Activated CD8-positive, alpha-beta memory T cell treated with anti-CD3 and anti-CD28 coated beads for 4 hours (primary cell): ENCODE measurements around the gene NSMF.

Source experiments
- DNase-seq, 2 donors: peaks; one replicate each; pipeline ENCODE4 v3.0.0-alpha.2; 2020; ENCODE audit warnings: low read depth in 2 of 2

NSMF gene

GRCh38 chr9:137432687-137433348 lies 26.3 kb downstream of the NSMF start:
- no peak for DNase-seq

- no peak for DNase-seq
Observed at GRCh38 chr9:137431416-137431931, 27.7 kb downstream of the NSMF start.

GRCh38 chr9:137430723-137431415 lies 28.3 kb downstream of the NSMF start:
- DNase-seq, result no peak

GRCh38 chr9:137429974-137430722 lies 29.0 kb downstream of the NSMF start:
- no peak for DNase-seq

- DNase-seq, result no peak
Observed at GRCh38 chr9:137429546-137429890, 29.6 kb downstream of the NSMF start.

GRCh38 chr9:137428841-137429545 lies 30.1 kb downstream of the NSMF start:
- no peak for DNase-seq

- DNase-seq, result no peak
Observed at GRCh38 chr9:137428311-137428630, 30.9 kb downstream of the NSMF start.

GRCh38 chr9:137427454-137428310 lies 31.5 kb downstream of the NSMF start:
- no peak for DNase-seq

GRCh38 chr9:137426018-137426681 lies 33.0 kb downstream of the NSMF start:
- no peak for DNase-seq

GRCh38 chr9:137423514-137424291 lies 35.4 kb downstream of the NSMF start:
- no peak for DNase-seq

- peak; percentile 82 to 84 for DNase-seq
Observed at GRCh38 chr9:137422604-137423513, 36.3 kb downstream of the NSMF start, which contains the start of the genes EXD3 and NOXA1. Gene EXD3, minus strand, starts transcription at chr9:137423162. Its CDS starts 27,805 bp downstream, at chr9:137395357. Gene NOXA1, plus strand, starts transcription at chr9:137423393. Its CDS starts 137 bp downstream, at chr9:137423530.

GRCh38 chr9:137421838-137422603 lies 37.1 kb downstream of the NSMF start:
- no peak for DNase-seq

- no peak for DNase-seq
Observed at GRCh38 chr9:137417161-137418021, 41.7 kb downstream of the NSMF start.

- no peak for DNase-seq
Observed at GRCh38 chr9:137416563-137417151, 42.5 kb downstream of the NSMF start.

- DNase-seq, result no peak
Observed at GRCh38 chr9:137416006-137416562, 43.0 kb downstream of the NSMF start.

GRCh38 chr9:137415451-137415850 lies 43.7 kb downstream of the NSMF start:
- DNase-seq, result no peak
